NCI-H524 (cell line): Measurements from ENCODE around the gene IL17RA.
"Not testable (repeated sequence)": the region's sequence is repeated elsewhere in the genome, so short reads cannot be mapped to it uniquely, and the experiment has no call there.

ENCODE experiments used
- DNase-seq, 2 experiments: peaks; one replicate each; lab custom pipeline; 2025; lab: John Stamatoyannopoulos, UW

Gene IL17RA

GRCh38 chr22:17120711-17121232 lies 36.0 kb downstream of the IL17RA start:
- DNase-seq = peak in 1 of 2 experiments; percentile 55

GRCh38 chr22:17121233-17122195 lies 36.7 kb downstream of the IL17RA start, which contains the start of gene TMEM121B:
Gene TMEM121B (minus strand): TSS chr22:17121360. CDS start chr22:17121127, 233 bp downstream.
- peak; percentile 77 to 87 for DNase-seq

DNA sequence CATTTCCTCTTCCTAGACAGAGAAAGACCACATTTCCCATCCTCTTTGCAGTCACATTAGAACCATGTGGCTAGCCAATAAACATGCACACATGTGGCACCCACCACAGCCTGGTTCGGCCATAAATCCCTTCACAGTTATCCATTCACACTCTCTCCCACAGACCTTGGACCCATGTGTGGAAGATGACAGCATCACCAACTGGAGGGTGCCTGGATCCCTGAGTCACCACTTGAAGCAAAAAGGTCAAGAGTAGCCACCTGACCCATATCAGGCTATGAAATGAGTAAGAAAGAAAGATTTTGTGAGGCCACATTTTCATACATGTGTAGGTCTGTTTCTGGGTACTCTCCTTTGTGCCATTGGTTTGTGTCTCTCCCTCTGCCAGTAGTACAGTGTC lies 45.4 kb downstream of the IL17RA start:
- DNase-seq = no peak

DNA sequence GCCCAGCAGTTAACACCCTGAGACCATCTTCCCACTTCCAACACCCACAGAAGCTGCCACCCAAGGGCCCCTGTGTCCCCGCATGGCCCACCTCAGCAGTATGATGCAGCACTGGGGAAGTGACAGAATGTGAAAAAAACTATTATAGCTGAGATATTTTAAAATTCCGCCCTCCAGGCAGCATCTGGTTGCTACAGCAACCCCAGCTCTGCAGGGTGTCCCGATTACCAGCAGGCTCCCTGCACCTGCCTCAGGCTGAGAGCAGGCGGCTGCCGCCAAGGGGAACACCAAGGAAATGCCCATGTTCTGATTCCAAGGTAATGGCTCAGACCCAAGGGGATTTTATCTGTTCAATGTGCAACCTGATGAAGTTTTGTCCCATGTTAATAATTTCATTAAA lies 46.9 kb downstream of the IL17RA start:
- DNase-seq = peak in 1 of 2 experiments; percentile 61

GRCh38 chr22:17132112-17132511 lies 47.3 kb downstream of the IL17RA start:
- no peak for DNase-seq

GRCh38 chr22:17133137-17133536 lies 48.3 kb downstream of the IL17RA start:
- DNase-seq = no peak

DNA sequence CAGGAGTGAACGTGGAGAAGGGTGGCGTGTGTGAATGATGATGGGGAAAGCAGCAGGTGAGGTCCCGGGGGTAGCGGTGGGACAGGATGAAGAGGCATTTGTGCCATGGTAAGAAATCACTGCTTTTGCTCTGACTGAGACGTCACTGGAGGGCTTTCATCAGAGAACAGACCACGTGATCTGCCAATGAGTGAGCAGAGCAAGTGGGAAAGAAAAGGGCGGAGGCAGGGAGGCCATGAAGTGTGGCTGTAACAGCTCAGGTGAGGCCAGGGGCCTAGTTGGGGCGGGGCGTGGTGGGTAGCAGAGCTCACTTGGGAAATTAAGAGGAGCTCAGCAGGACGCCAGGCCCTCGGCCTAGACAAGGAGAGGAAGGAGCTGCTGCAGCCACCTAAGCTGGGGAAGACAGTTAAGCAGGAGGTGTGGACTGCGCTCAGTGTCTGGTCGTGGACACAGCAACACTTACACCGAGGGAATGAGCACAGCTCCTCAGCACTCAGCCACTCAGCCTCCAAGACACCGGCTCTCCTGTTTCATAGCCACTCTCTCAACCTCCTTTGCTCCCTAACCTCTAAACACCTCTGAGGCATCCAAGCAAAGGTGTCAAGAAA lies 50.5 kb downstream of the IL17RA start:
- no peak for DNase-seq

DNA sequence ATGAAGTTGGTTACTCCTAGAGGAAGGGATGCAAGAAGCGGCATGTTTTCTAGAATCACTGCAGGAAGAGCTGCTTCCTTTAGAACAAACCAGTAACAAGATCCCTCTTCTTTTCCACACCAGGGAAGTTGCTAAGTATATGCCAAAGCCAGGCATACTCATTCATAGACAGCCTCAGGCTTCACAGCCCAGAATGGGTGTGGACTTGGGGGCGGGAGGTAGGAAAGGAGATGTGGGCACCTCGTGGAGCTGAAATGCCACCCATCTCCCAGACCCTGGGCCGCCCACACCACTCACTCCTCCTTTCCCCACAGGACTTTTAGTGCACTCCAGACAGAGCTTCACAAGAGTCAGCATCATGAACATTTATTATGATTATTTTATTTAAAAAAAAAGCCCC lies 52.4 kb downstream of the IL17RA start:
- DNase-seq = no peak

DNA sequence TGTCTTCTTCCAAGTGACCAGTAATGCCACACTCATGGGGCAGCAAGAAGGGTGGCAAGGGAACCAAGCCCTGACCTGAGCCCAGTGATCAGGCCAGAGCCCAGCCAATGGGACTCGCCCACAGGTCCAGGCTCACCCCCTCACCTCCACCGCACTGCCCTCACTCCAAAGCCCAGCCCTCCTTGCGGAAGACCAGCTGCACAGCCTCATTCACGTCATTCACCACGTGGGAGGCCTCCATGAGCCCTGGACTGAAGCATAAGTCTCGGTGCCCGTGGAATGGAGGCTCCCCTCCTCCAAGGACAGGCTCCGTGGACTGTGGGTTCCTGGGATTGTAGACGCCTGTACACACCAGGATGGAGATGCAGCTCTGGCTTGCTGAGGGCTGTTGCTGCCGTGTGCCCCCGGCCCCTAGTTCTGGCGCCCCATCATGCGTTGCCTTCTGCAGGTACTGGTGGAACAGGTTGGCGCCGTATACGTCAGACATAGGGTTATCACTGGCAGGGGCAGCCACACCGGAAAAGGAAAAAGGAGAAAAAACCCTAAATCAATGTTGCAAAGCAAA lies 53.1 kb downstream of the IL17RA start:
- DNase-seq = no peak

- no peak for DNase-seq
Observed at GRCh38 chr22:17138513-17138912, 53.7 kb downstream of the IL17RA start.

DNA sequence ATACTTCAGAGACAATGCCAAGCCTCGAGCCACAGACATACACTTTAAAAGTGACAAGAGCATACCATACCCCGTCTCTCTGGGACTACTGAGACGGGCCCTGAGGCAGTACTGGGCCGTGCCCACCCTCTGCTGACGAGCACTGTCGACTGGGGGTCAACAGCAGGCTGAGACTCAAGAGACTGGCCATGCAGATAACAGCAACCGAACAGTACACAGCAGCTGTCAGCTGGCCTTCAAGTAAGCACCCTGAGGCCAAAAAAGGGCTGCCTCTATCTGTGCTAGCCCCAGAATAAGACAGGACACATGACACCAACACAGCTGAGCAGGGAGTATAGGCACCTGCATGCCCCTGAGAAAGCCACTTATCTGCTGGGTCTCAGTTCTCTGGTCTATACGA lies 55.2 kb downstream of the IL17RA start:
- no peak for DNase-seq

DNA sequence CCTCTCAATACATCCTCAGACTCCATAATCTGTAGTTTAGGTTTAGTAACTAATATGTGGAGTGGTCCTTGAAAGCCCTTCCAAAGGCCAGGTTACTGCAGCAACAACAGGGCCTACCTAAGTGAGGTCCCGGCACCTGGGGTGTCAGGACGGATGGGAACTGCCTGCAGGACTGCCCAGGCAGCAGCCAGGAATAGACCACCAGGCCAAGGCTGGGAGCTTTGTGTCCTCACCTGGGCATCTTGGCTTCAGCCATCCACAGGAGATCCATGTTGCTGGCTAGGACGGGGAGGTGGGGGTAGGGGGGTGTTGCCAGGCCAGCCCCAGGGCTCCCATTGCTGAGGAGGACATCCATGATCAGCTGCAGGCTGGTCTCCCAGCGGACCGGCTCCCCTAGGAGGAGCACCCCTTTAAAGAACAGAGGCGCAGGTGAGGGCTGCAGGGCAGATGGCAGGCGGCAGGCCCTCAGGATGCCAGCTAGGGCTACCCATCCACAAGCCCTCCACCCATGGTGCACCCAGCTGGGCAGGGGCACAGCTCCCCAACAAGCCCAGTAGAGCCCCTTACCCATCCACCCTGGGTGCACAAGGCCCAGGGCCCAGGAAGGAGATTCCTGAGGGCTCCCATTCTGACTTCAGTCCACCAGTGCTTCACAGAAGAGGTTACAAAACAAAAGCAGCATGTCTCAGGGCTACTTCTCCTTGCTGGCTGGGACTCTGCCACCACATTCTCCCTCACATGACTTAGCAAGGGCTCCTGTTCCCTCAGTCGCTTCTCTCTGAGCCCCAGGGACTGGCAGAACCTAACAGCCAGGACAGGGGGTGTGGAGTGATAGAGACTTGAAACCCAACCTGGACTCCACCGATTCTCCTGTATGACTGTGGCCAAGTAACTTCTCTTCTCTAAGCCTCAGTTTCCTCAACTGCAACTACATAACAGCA lies 56.3 kb downstream of the IL17RA start:
- no peak for DNase-seq

DNA sequence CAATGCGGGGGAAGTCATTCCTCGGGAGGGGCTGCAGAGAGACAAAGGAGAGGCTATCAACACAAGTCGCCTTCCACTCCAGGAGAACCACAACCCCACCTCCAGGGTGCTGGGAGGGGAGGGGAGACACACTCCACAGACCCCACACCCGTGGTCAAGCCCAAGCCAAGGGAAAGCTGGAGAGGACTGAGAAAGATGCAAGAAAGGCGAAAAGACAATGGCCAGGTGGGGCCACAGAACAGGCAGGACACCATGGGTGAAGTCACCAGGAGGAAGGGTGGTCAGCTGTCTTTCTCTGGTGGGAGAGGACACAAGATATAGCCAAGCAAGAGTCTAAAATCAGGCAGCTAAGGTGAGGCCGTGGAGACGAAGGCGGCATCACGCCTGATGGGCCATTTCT lies 58.3 kb downstream of the IL17RA start:
- DNase-seq = no peak

- DNase-seq = no peak
Observed at GRCh38 chr22:17143826-17144225, 59.0 kb downstream of the IL17RA start.

GRCh38 chr22:17145021-17145680 lies 60.4 kb downstream of the IL17RA start:
- no peak for DNase-seq

GRCh38 chr22:17147458-17147857 lies 62.7 kb downstream of the IL17RA start:
- DNase-seq = not testable (repeated sequence)

DNA sequence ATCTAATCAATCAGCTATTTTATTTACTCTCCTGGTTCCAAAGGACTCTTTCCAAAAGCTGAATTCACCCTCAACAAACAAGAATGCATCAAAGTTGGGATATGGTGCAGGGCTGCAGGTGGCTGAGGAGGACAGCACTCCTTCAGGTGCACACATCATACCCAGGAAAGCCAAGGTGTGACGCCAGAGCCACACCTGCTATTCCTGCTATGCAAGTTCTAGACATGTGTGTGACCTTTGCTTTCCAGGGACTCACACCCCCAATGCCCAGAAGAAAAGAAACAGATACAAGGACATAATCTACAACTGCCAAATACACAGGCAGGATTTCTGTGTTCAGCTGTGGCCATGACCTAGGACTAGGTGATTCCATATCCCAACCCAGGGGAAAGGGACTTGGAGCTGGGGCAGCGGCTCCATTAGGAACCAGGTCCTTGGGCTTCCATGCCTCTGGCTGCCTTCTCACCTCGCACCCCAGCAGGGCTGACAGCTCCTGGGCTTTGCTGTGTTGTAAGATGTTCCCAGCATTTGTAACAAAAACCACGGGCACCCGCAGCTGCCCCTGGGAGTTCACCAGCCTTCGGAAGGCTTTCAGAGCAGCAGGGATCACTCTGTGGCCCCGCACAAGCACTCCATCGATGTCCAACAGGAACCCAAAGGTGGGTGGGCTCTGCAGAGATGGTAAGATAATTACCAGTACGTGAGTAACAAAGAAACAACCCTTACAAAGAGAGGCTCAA lies 64.4 kb downstream of the IL17RA start:
- no peak for DNase-seq

DNA sequence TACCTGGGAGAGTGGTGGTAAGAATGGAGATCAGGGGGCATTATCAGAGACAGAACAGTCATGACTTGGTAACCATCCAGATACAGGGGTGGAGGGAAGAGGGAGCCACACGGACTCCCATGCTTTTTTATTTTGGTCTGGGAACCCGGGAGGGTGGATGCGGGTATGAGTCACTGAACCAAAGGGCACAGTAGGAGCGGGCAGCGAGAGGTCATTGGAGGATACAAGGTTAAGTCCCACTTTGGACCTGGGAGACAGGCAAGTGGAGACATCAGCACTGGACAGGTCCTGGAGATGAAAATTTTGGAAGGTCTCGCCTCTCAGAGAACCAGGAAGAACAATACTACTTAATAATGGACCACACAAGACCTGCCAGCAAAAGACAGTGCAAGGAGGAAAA lies 67.5 kb downstream of the IL17RA start:
- DNase-seq = no peak

DNA sequence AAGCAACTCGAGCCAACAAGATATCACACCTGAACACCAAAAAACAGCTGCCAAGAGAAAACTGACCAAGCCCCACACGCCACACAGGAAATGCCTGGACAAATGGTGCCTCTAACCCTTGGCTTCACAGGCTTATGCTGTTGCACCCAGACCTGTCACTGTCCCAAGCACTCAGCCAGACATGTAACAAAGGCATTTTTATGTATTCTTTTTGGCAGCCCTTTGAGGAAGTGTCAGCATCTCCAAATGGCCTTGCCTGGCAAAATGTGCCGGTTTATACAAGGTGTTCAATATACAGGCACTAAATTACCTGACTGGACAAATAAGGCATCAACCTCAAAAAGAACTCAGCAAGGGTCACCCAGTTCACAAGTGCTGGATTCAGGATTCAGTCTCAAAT lies 68.2 kb downstream of the IL17RA start:
- no peak for DNase-seq

DNA sequence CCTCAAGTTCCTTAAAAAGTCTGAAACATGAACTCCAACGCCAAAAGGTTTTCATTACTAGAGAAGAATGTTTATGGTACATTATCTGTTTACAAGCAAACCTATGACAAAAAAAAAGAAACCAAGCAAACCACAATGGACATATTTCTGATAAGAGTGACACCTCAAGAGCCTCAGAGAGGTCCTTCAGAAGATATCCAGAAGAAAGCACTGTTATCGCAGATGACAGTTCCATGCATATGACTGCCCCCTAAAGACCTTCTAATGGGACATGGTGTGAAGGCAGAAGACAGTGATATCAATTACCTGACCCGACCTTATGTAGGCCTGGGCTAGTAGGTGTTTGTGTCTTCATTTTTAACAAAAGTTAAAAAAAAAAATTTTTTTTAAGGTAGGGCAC lies 71.1 kb downstream of the IL17RA start:
- DNase-seq = no peak
